Mesendoderm (in vitro differentiated cells): ENCODE results near the gene FBXL17.

Source experiments
- DNase-seq: peaks from one replicate; pipeline ENCODE4 v3.0.0; 2013
- H2AK5ac ChIP-seq: 2 replicates; pipeline ENCODE4 v1.6.1; 2013; ENCODE audit warnings: low read length, inconsistent platforms
- H2BK120ac ChIP-seq: 2 replicates; pipeline ENCODE4 v1.6.1; 2013; ENCODE audit warnings: low read depth, mild to moderate bottlenecking, low read length, moderate library complexity, mixed read lengths
- H2BK15ac ChIP-seq: replicated peaks from 2 replicates; pipeline ENCODE4 v1.6.1; 2013; ENCODE audit warnings: low read depth, mild to moderate bottlenecking, moderate library complexity
- H2BK5ac ChIP-seq: 2 replicates; pipeline ENCODE4 v1.6.1; 2013; ENCODE audit warnings: low read length, inconsistent platforms
- H3K18ac ChIP-seq: 2 replicates; pipeline ENCODE4 v1.6.1; 2013; ENCODE audit warnings: mild to moderate bottlenecking, low read length, mixed read lengths
- H3K23ac ChIP-seq: one replicate; pipeline ENCODE4 v1.6.1; 2013; ENCODE audit warnings: low read length
- H3K27ac ChIP-seq: 2 replicates; pipeline ENCODE4 v1.5.1; 2013; ENCODE audit warnings: low read depth, mild to moderate bottlenecking, inconsistent platforms, low read length, moderate library complexity
- H3K27me3 ChIP-seq: 2 replicates; pipeline ENCODE4 v1.6.1; 2013; ENCODE audit warnings: low read length, control low read depth, mild to moderate bottlenecking, inconsistent platforms; ENCODE audit not compliant: insufficient read depth, poor library complexity
- H3K36me3 ChIP-seq: 2 replicates; pipeline ENCODE4 v1.6.1; 2013; ENCODE audit warnings: low read length, inconsistent platforms; ENCODE audit not compliant: control insufficient read depth, insufficient read depth
- H3K4ac ChIP-seq: one replicate; pipeline ENCODE4 v1.6.1; 2013; ENCODE audit warnings: low read depth, mild to moderate bottlenecking, low read length, moderate library complexity
- H3K4me1 ChIP-seq: 2 replicates; pipeline ENCODE4 v1.6.1; 2013; ENCODE audit warnings: low read depth, low read length, inconsistent platforms; ENCODE audit not compliant: control insufficient read depth
- H3K4me2 ChIP-seq: 2 replicates; pipeline ENCODE4 v1.6.1; 2013; ENCODE audit warnings: low read length
- H3K4me3 ChIP-seq: 2 replicates; pipeline ENCODE4 v1.5.1; 2013; ENCODE audit warnings: mild to moderate bottlenecking, low read length
- H3K56ac ChIP-seq: one replicate; pipeline ENCODE4 v1.6.1; 2013; ENCODE audit warnings: low read length
- H3K79me1 ChIP-seq: 2 replicates; pipeline ENCODE4 v1.6.1; 2013; ENCODE audit warnings: low read length, inconsistent platforms
- H3K79me2 ChIP-seq: 2 replicates; pipeline ENCODE4 v1.6.1; 2013; ENCODE audit warnings: mild to moderate bottlenecking, low read length; ENCODE audit not compliant: control insufficient read depth, insufficient read depth
- H3K9ac ChIP-seq: 2 replicates; pipeline ENCODE4 v1.6.1; 2013; ENCODE audit warnings: low read length, inconsistent platforms
- H4K5ac ChIP-seq: one replicate; pipeline ENCODE4 v1.6.1; 2013; ENCODE audit warnings: low read length
- H4K8ac ChIP-seq: one replicate; pipeline ENCODE4 v1.6.1; 2013; ENCODE audit warnings: low read depth, mild to moderate bottlenecking, control low read depth, low read length, moderate library complexity
- WGBS: extraction: QIAGEN DNeasy Blood & Tissue Kit; methylation state at CpG from one replicate; pipeline ENCODE4 v1.1.7; 2013; ENCODE audit warnings: low lambda C conversion rate, missing lambda C conversion rate; ENCODE audit not compliant: insufficient coverage; ENCODE audit errors: extremely low coverage; 5-methylcytosine and 5-hydroxymethylcytosine counted together

FBXL17 gene

GRCh38 chr5:108184940-108185339, 197.0 kb downstream of the FBXL17 start:
- no CpG with 5 or more reads among the region's 3 CpGs for WGBS

GRCh38 chr5:108181975-108182374, 199.9 kb downstream of the FBXL17 start:
- no peak overlapping the region for H3K18ac ChIP-seq
- no peak overlapping the region for H2AK5ac ChIP-seq
- no peak overlapping the region for H2BK120ac ChIP-seq
- no peaks in the 10 kb centered on the region for H3K79me2 ChIP-seq
- H4K5ac ChIP-seq: no peak overlapping the region
- H3K4me1 ChIP-seq: no peaks in the 10 kb centered on the region
- no peak overlapping the region for H3K56ac ChIP-seq
- no peak overlapping the region for H3K4me3 ChIP-seq
- H3K79me1 ChIP-seq: no peaks in the 10 kb centered on the region
- no peaks in the 10 kb centered on the region for H3K27me3 ChIP-seq
- H3K4me2 ChIP-seq: no peak overlapping the region
- DNase-seq: no peak
- no peak overlapping the region for H3K23ac ChIP-seq
- no peak overlapping the region for H2BK15ac ChIP-seq
- H3K27ac ChIP-seq: no peak overlapping the region
- H3K9ac ChIP-seq: no peak overlapping the region
- H3K4ac ChIP-seq: no peak overlapping the region
- no peak overlapping the region for H4K8ac ChIP-seq
- H3K36me3 ChIP-seq: no peaks in the 10 kb centered on the region
- WGBS: no CpG with 5 or more reads among the region's 7 CpGs
- no peak overlapping the region for H2BK5ac ChIP-seq

More at GRCh38 chr5:108184940-108185339, 197.0 kb downstream of the FBXL17 start:
- Histone ChIP-seq H3K79me2 (no peaks in the 10 kb centered on the region), H3K4me3 (no peak overlapping the region), H3K9ac (no peak overlapping the region), H2BK15ac (no peak overlapping the region), H3K79me1 (no peaks in the 10 kb centered on the region), H2BK5ac (no peak overlapping the region), H3K4ac (no peak overlapping the region), H3K18ac (no peak overlapping the region), H2BK120ac (no peak overlapping the region), H3K23ac (no peak overlapping the region), H3K4me2 (no peak overlapping the region), H3K56ac (no peak overlapping the region), H4K8ac (no peak overlapping the region), H2AK5ac (no peak overlapping the region), H3K4me1 (peaks cover 2% of the 10 kb centered on the region), H3K27ac (no peak overlapping the region), H3K36me3 (no peaks in the 10 kb centered on the region), H3K27me3 (no peaks in the 10 kb centered on the region), H4K5ac (no peak overlapping the region)
- no peak for DNase-seq

- Histone ChIP-seq H3K36me3 (no peaks in the 10 kb centered on the region), H4K5ac (no peak overlapping the region), H3K79me1 (no peaks in the 10 kb centered on the region), H2BK15ac (no peak overlapping the region), H2BK5ac (no peak overlapping the region), H3K56ac (no peak overlapping the region), H3K18ac (no peak overlapping the region), H3K27me3 (no peaks in the 10 kb centered on the region), H3K27ac (no peak overlapping the region), H4K8ac (no peak overlapping the region), H3K4me2 (no peak overlapping the region), H2AK5ac (no peak overlapping the region), H3K79me2 (no peaks in the 10 kb centered on the region), H3K4me1 (no peaks in the 10 kb centered on the region), H3K4ac (no peak overlapping the region), H2BK120ac (no peak overlapping the region), H3K23ac (no peak overlapping the region), H3K4me3 (no peak overlapping the region), H3K9ac (no peak overlapping the region)
- DNase-seq: no peak
These were observed 207.6 kb downstream of the FBXL17 start for GRCh38 chr5:108174286-108174685.

GRCh38 chr5:108171759-108172158, 210.1 kb downstream of the FBXL17 start:
- Histone ChIP-seq H2AK5ac (no peak overlapping the region), H2BK120ac (no peak overlapping the region), H3K4me1 (no peaks in the 10 kb centered on the region), H3K9ac (no peak overlapping the region), H3K79me2 (no peaks in the 10 kb centered on the region), H3K4ac (no peak overlapping the region), H2BK15ac (no peak overlapping the region), H3K18ac (no peak overlapping the region), H4K8ac (no peak overlapping the region), H3K36me3 (no peaks in the 10 kb centered on the region), H3K56ac (no peak overlapping the region), H2BK5ac (no peak overlapping the region), H3K4me3 (no peak overlapping the region), H3K27ac (no peak overlapping the region), H3K27me3 (no peaks in the 10 kb centered on the region), H3K4me2 (no peak overlapping the region), H3K23ac (no peak overlapping the region), H3K79me1 (no peaks in the 10 kb centered on the region), H4K5ac (no peak overlapping the region)
- DNase-seq: no peak
- WGBS: no CpG with 5 or more reads among the region's 6 CpGs

- Histone ChIP-seq H3K4me1 (no peaks in the 10 kb centered on the region), H3K4me2 (no peak overlapping the region), H4K8ac (no peak overlapping the region), H3K27me3 (no peaks in the 10 kb centered on the region), H2BK15ac (no peak overlapping the region), H3K18ac (no peak overlapping the region), H3K23ac (no peak overlapping the region), H3K27ac (no peak overlapping the region), H2BK5ac (no peak overlapping the region), H3K79me1 (no peaks in the 10 kb centered on the region), H3K56ac (no peak overlapping the region), H3K4me3 (no peak overlapping the region), H3K79me2 (no peaks in the 10 kb centered on the region), H3K9ac (no peak overlapping the region), H3K4ac (no peak overlapping the region), H4K5ac (no peak overlapping the region), H3K36me3 (no peaks in the 10 kb centered on the region), H2AK5ac (no peak overlapping the region), H2BK120ac (no peak overlapping the region)
- WGBS: no CpG with 5 or more reads among the region's 2 CpGs
- DNase-seq: no peak
These were observed 213.0 kb downstream of the FBXL17 start for GRCh38 chr5:108168915-108169314.

GRCh38 chr5:108167174-108167573, 214.7 kb downstream of the FBXL17 start:
- Histone ChIP-seq H3K27ac (no peak overlapping the region), H3K56ac (no peak overlapping the region), H2BK5ac (no peak overlapping the region), H3K27me3 (no peaks in the 10 kb centered on the region), H2BK15ac (no peak overlapping the region), H3K36me3 (no peaks in the 10 kb centered on the region), H3K23ac (no peak overlapping the region), H3K4me2 (no peak overlapping the region), H3K4me3 (no peak overlapping the region), H3K4me1 (no peaks in the 10 kb centered on the region), H3K18ac (no peak overlapping the region), H3K9ac (no peak overlapping the region), H3K4ac (no peak overlapping the region), H4K8ac (no peak overlapping the region), H3K79me1 (no peaks in the 10 kb centered on the region), H4K5ac (no peak overlapping the region), H2BK120ac (no peak overlapping the region), H2AK5ac (no peak overlapping the region), H3K79me2 (no peaks in the 10 kb centered on the region)
- no peak for DNase-seq
- WGBS: no CpG with 5 or more reads among the region's 2 CpGs
